SU-DHL-6 (cell line): ENCODE results near the gene REXO5.

Experiments
- CTCF ChIP-seq: fragments of 200-600 bp; sonication (generic); IDR thresholded peaks from one replicate; pipeline ENCODE4 v1.5.1; 2017; ENCODE audit warnings: antibody characterized with exemption, mild to moderate bottlenecking, low read length, moderate library complexity; ENCODE audit not compliant: insufficient read depth, poor library complexity, severe bottlenecking
- EZH2phosphoT487 ChIP-seq: fragments of 200-600 bp; sonication (generic), shearing (Covaris generic); conservative IDR thresholded peaks from 2 replicates; pipeline ENCODE4 v1.6.1; 2018; ENCODE audit warnings: mild to moderate bottlenecking, antibody characterized with exemption, low read length, moderate library complexity, mixed read lengths

DNA sequence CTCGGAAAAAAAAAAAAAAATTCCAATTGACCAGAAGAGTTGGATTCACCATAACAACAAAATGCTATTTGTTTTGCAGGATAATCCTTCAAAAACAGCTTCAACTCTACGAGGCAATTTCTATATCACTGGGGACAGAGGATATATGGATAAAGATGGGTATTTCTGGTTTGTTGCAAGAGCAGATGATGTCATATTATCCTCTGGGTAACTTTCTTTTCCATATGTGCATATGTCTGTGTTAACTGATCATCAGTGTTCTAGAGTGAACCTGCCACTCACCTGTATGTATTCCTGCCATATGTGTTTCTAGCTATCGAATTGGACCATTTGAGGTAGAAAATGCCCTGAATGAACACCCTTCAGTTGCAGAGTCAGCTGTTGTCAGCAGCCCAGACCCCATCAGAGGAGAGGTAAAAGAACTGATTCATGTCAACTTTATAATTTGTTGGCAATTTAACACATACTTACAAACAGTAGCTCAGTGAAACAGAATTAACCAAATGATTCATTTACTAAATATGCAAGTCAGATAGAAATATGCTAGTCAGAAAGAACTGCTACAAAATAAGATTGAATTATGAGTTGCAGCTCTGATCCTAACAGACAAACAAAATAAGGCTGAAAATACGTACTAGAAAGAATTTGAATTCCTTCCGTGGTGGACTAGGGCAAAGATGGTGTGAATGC lies 14.3 kb upstream of the REXO5 start:
- TF ChIP-seq CTCF, result no peak
- no peak for TF ChIP-seq EZH2phosphoT487
